HepG2 (cell line): ENCODE results near the gene CHKA. TPM values are rescaled to one million over a fixed set of nuclear protein-coding genes. Genes with fewer than 3 reads are reported as not detected.
A peak's percentile ranks its signal among the peaks of the same experiment; 100 is the strongest.

ENCODE experiments used
- BHLHE40 ChIP-seq: IDR thresholded peaks from 2 replicates; pipeline ENCODE4 v1.6.1; 2011; ENCODE audit warnings: low read length, improper control_type of control experiment
- CEBPG ChIP-seq: IDR thresholded peaks from 2 replicates; pipeline ENCODE4 v1.6.1; 2016
- FOSL2 ChIP-seq: sonication (generic); formaldehyde crosslinking; IDR thresholded peaks from 2 replicates; pipeline ENCODE4 v1.4.0; 2020; ENCODE audit warnings: missing genetic modification reagents
- GATA4 ChIP-seq: sonication (generic); IDR thresholded peaks from 2 replicates; pipeline ENCODE4 v1.6.1; 2016; ENCODE audit warnings: antibody characterized with exemption, low read depth, borderline replicate concordance
- HIVEP1 ChIP-seq: sonication (generic); formaldehyde crosslinking; IDR thresholded peaks from 2 replicates; pipeline ENCODE4 v1.4.0; 2020; ENCODE audit warnings: mild to moderate bottlenecking, missing genetic modification reagents
- HOXD1 ChIP-seq: sonication (generic); formaldehyde crosslinking; IDR thresholded peaks from 2 replicates; pipeline ENCODE4 v1.5.0; 2020; ENCODE audit warnings: missing genetic modification reagents
- LRRFIP1 ChIP-seq: sonication (generic); formaldehyde crosslinking; conservative IDR thresholded peaks from 2 replicates; pipeline ENCODE4 v1.4.0; 2020; ENCODE audit warnings: missing genetic modification reagents
- MIER2 ChIP-seq: IDR thresholded peaks from 2 replicates; pipeline ENCODE4 v1.6.1; 2016; ENCODE audit warnings: missing biosample characterization, missing genetic modification reagents
- PITX1 ChIP-seq: sonication (generic); formaldehyde crosslinking; IDR thresholded peaks from 2 replicates; pipeline ENCODE4 v1.5.1; 2020; ENCODE audit warnings: mild to moderate bottlenecking, missing genetic modification reagents
- RARA ChIP-seq: IDR thresholded peaks from 2 replicates; pipeline ENCODE4 v1.6.1; 2016; ENCODE audit warnings: missing genetic modification reagents, missing compliant biosample characterization
- SNAPC4 ChIP-seq: sonication (generic); formaldehyde crosslinking; IDR thresholded peaks from 2 replicates; pipeline ENCODE4 v1.4.0; 2020; ENCODE audit warnings: mild to moderate bottlenecking, missing genetic modification reagents
- SSRP1 ChIP-seq: IDR thresholded peaks from 2 replicates; pipeline ENCODE4 v1.6.1; 2016; ENCODE audit warnings: control low read depth
- XRCC5 ChIP-seq: fragments of 200-400 bp; formaldehyde crosslinking; optimal IDR thresholded peaks from 2 replicates; pipeline ENCODE3; 2017; ENCODE audit warnings: mild to moderate bottlenecking, low read length
- ZKSCAN8 ChIP-seq: IDR thresholded peaks from 2 replicates; pipeline ENCODE4 v1.6.1; 2016; ENCODE audit warnings: borderline replicate concordance, missing genetic modification reagents, missing compliant biosample characterization
- ZNF224 ChIP-seq: sonication (generic); formaldehyde crosslinking; IDR thresholded peaks from 2 replicates; pipeline ENCODE4 v1.5.0; 2020; ENCODE audit warnings: mild to moderate bottlenecking, missing genetic modification reagents
- ZNF589 ChIP-seq: sonication (generic); formaldehyde crosslinking; conservative IDR thresholded peaks from 2 replicates; pipeline ENCODE4 v1.8.0; 2022; ENCODE audit warnings: mild to moderate bottlenecking, moderate library complexity, missing genetic modification reagents
- polyA plus RNA-seq, 8 experiments: library from polyadenylated mRNA; depleted of rRNA in 3 of 8; stranded (reverse) in 7 of 8; unstranded in 1 of 8; fragments of >200 nt; fragmentation: Illumina TruSeq in 4 of 8; extraction: Trizol in 4 of 8; gene quantifications; 2 replicates each; pipeline versions ENCODE4 v1.2.1 to v1.2.3, GENCODE V29; 2011 to 2016; ENCODE audit warnings: low read depth in 4 of 8, missing spikeins in 1 of 8, mixed read lengths in 1 of 8; ENCODE audit not compliant: insufficient read depth in 1 of 8
- total RNA-seq, 5 experiments: library from RNA; depleted of rRNA; stranded (reverse); fragments of >200 nt; fragmentation: Illumina TruSeq; extraction: Trizol; gene quantifications; 2 replicates each; pipeline ENCODE4 v1.2.3, GENCODE V29; 2016; ENCODE audit warnings: low read depth in 1 of 5
- TF ChIP-seq, protein P1 (sequence below): IDR thresholded peaks from 2 replicates; pipeline ENCODE4 v1.6.1; 2012; ENCODE audit warnings: inconsistent platforms
- TF ChIP-seq, protein P2 (sequence below): sonication (generic); formaldehyde crosslinking; IDR thresholded peaks from 2 replicates; pipeline ENCODE4 v1.8.0; 2022; ENCODE audit warnings: mild to moderate bottlenecking, missing genetic modification reagents, moderate library complexity
- TF ChIP-seq, protein P3 (sequence below): IDR thresholded peaks from 2 replicates; pipeline ENCODE4 v1.6.1; 2016; ENCODE audit warnings: low read depth, control low read depth

The CHKA gene
- total and polyA plus RNA-seq, 2 of the 13 experiments (the other 11 are each of a cell fraction or from before 2014, with no cell fraction given) = 71.6 to 92.7 TPM

DNA sequence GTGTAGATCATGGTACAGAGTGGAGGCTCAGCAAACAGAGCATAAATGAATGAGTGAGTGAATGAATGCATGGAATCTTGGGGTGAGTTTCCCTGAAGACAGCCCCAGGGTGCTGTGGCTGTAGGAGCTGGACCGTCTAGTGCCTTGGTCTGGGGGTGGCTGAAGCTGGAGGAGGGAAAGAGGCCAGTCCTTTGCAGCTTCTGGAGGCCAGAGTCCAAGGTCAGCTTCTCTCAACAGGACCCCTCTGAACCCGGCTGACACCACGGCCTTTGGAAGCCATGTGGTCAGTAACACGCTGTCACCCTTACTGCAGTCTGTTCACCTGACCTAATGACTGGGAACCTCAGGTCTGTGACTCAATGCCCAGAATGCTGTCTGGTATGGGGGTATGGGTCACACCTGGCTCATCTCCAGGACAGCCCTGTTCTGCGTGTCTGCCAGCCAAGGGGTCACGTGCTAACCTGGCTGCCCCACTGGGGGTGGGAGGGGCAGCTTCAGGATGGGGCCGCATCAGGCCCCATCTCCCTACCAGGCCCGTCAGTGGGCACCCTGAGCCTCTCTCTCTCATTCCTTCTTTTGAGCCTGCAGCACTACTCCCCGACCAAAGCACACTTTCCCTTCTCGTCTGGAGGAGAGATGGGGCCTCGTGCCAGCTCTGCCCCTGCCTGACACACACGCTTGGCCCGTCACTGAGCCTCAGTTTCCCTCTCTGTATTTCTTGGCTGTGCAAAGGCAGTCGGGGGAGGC, 24.1 kb upstream of the CHKA start (continued):
- no peak for TF ChIP-seq LRRFIP1 (CRISPR knock-in tag)
- TF ChIP-seq, protein P1, sequence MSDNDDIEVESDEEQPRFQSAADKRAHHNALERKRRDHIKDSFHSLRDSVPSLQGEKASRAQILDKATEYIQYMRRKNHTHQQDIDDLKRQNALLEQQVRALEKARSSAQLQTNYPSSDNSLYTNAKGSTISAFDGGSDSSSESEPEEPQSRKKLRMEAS = peak; percentile 95
- TF ChIP-seq BHLHE40 = peak; percentile 95
- TF ChIP-seq RARA (CRISPR knock-in tag) = peak; percentile 99
- TF ChIP-seq PITX1 (CRISPR knock-in tag) = peak; percentile 52
- TF ChIP-seq HOXD1 (CRISPR knock-in tag) = no peak
- TF ChIP-seq MIER2 (CRISPR knock-in tag) = peak; percentile 59; the same call in 1 of the 2 replicates
- no peak for TF ChIP-seq ZNF589 (CRISPR knock-in tag)
- TF ChIP-seq, protein P2, sequence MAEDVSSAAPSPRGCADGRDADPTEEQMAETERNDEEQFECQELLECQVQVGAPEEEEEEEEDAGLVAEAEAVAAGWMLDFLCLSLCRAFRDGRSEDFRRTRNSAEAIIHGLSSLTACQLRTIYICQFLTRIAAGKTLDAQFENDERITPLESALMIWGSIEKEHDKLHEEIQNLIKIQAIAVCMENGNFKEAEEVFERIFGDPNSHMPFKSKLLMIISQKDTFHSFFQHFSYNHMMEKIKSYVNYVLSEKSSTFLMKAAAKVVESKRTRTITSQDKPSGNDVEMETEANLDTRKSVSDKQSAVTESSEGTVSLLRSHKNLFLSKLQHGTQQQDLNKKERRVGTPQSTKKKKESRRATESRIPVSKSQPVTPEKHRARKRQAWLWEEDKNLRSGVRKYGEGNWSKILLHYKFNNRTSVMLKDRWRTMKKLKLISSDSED (CRISPR knock-in tag) = no peak
- 0 out of 2 replicates have a peak, but pooled peaks have one; percentile 57 for TF ChIP-seq SNAPC4 (CRISPR knock-in tag)
- TF ChIP-seq, protein P3, sequence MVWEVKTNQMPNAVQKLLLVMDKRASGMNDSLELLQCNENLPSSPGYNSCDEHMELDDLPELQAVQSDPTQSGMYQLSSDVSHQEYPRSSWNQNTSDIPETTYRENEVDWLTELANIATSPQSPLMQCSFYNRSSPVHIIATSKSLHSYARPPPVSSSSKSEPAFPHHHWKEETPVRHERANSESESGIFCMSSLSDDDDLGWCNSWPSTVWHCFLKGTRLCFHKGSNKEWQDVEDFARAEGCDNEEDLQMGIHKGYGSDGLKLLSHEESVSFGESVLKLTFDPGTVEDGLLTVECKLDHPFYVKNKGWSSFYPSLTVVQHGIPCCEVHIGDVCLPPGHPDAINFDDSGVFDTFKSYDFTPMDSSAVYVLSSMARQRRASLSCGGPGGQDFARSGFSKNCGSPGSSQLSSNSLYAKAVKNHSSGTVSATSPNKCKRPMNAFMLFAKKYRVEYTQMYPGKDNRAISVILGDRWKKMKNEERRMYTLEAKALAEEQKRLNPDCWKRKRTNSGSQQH (CRISPR knock-in tag) = peak; percentile 45; the same call in 1 of the 2 replicates
- peak; percentile 85 for TF ChIP-seq HIVEP1 (CRISPR knock-in tag)
- peak; percentile 34; the same call in 1 of the 2 replicates for TF ChIP-seq GATA4
- TF ChIP-seq CEBPG (CRISPR knock-in tag) = peak; percentile 68; the same call in 1 of the 2 replicates
- peak; percentile 46; the same call in 1 of the 2 replicates for TF ChIP-seq ZNF224 (CRISPR knock-in tag)
- 0 out of 2 replicates have a peak, but pooled peaks have one; percentile 54 for TF ChIP-seq ZKSCAN8
- TF ChIP-seq XRCC5 = no peak
- TF ChIP-seq SSRP1 (CRISPR knock-in tag) = no peak
- peak; percentile 90 for TF ChIP-seq FOSL2 (CRISPR knock-in tag)
